HEK293 (cell line): Measurements from ENCODE around the gene EZH2.

Experiments
- CTCF ChIA-PET: fragments of 350-600 bp; formaldehyde crosslinking; extraction: SDS; loops from one replicate; lab custom pipeline; 2021; ENCODE audit warnings: antibody characterized with exemption; lab: Yijun Ruan, JAX
- POLR2A ChIA-PET: fragments of 300-600 bp; formaldehyde crosslinking; extraction: SDS; loops from one replicate; lab custom pipeline; 2020; ENCODE audit warnings: antibody characterized with exemption, inconsistent platforms; lab: Yijun Ruan, JAX
- H3K27ac ChIP-seq: fragments of 200-500 bp; sonication (Bioruptor generic); 2 replicates; pipeline ENCODE4 v1.5.1; 2014; ENCODE audit warnings: low read depth, low read length, control low read depth, inconsistent platforms; ENCODE audit errors: extremely low read depth
- H3K36me3 ChIP-seq, 2 experiments: fragments of 200-500 bp in 1 of 2; sonication (Bioruptor generic) in 1 of 2; 1 replicate in 1 of 2; 2 replicates in 1 of 2; pipeline ENCODE4 v1.5.1; 2014 to 2017; ENCODE audit warnings: inconsistent platforms in 2 of 2, low read length in 2 of 2; ENCODE audit not compliant: control insufficient read depth in 2 of 2, insufficient read depth in 1 of 2
- H3K4me1 ChIP-seq: fragments of 200-500 bp; sonication (Bioruptor generic); 2 replicates; pipeline ENCODE4 v1.5.1; 2014; ENCODE audit warnings: mild to moderate bottlenecking, low read length, inconsistent platforms; ENCODE audit not compliant: control insufficient read depth, insufficient read depth
- H3K4me3 ChIP-seq: 2 replicates; pipeline ENCODE4 v1.5.1; 2011; ENCODE audit warnings: low read depth, mild to moderate bottlenecking, control low read depth, low read length, moderate library complexity
- H3K9me3 ChIP-seq: fragments of 200-500 bp; sonication (Bioruptor generic); 2 replicates; pipeline ENCODE4 v1.5.1; 2014; ENCODE audit warnings: low read depth, low read length, inconsistent platforms; ENCODE audit not compliant: control insufficient read depth, insufficient read depth
- BCL11B ChIP-seq: fragments of 450-650 bp; formaldehyde crosslinking; IDR thresholded peaks from 2 replicates; pipeline ENCODE4 v1.5.1; 2016; ENCODE audit warnings: low read depth, missing biosample characterization, missing genetic modification characterization
- GLI2 ChIP-seq: fragments of 450-650 bp; formaldehyde crosslinking; IDR thresholded peaks from 2 replicates; pipeline ENCODE4; 2017; ENCODE audit warnings: missing biosample characterization, missing genetic modification characterization, low read depth, borderline replicate concordance
- GLIS2 ChIP-seq: fragments of 450-650 bp; formaldehyde crosslinking; IDR thresholded peaks from 2 replicates; pipeline ENCODE4 v1.5.1; 2016; ENCODE audit warnings: missing biosample characterization, missing genetic modification characterization
- KLF10 ChIP-seq: fragments of 450-650 bp; IDR thresholded peaks from 2 replicates; pipeline ENCODE4 v1.5.1; 2018; ENCODE audit warnings: missing biosample characterization, mild to moderate bottlenecking, missing genetic modification characterization
- ZBTB1 ChIP-seq: fragments of 450-650 bp; formaldehyde crosslinking; IDR thresholded peaks from 2 replicates; pipeline ENCODE4 v1.5.1; 2016; ENCODE audit warnings: missing biosample characterization, missing genetic modification characterization
- ZFP3 ChIP-seq: fragments of 450-650 bp; formaldehyde crosslinking; IDR thresholded peaks from 2 replicates; pipeline ENCODE4 v1.5.1; 2016; ENCODE audit warnings: low read depth, missing biosample characterization, missing genetic modification characterization
- ZNF132 ChIP-seq: fragments of 450-650 bp; formaldehyde crosslinking; IDR thresholded peaks from 2 replicates; pipeline ENCODE4 v1.5.1; 2017; ENCODE audit warnings: missing biosample characterization, missing genetic modification characterization, borderline replicate concordance
- ZNF311 ChIP-seq: fragments of 450-650 bp; formaldehyde crosslinking; IDR thresholded peaks from 2 replicates; pipeline ENCODE4 v1.5.1; 2017; ENCODE audit warnings: missing biosample characterization, missing genetic modification characterization, borderline replicate concordance
- ZNF404 ChIP-seq: fragments of 450-650 bp; formaldehyde crosslinking; IDR thresholded peaks from 2 replicates; pipeline ENCODE4 v1.5.1; 2017; ENCODE audit warnings: missing biosample characterization, missing genetic modification characterization
- ZNF48 ChIP-seq: fragments of 450-650 bp; formaldehyde crosslinking; IDR thresholded peaks from 2 replicates; pipeline ENCODE4 v1.5.1; 2016; ENCODE audit warnings: missing biosample characterization, missing genetic modification characterization
- ZNF529 ChIP-seq: fragments of 450-650 bp; formaldehyde crosslinking; IDR thresholded peaks from 2 replicates; pipeline ENCODE4 v1.5.1; 2017; ENCODE audit warnings: missing genetic modification characterization, missing biosample characterization; ENCODE audit not compliant: insufficient replicate concordance
- TF ChIP-seq, protein P1 (sequence below): fragments of 450-650 bp; formaldehyde crosslinking; IDR thresholded peaks from 2 replicates; pipeline ENCODE4 v1.5.1; 2016; ENCODE audit warnings: missing biosample characterization, missing genetic modification characterization
- TF ChIP-seq, protein P2 (sequence below): fragments of 450-650 bp; formaldehyde crosslinking; IDR thresholded peaks from 2 replicates; pipeline ENCODE4 v1.5.1; 2016; ENCODE audit warnings: missing biosample characterization, missing genetic modification characterization
- TF ChIP-seq, protein P3 (sequence below): fragments of 450-650 bp; formaldehyde crosslinking; IDR thresholded peaks from 2 replicates; pipeline ENCODE4 v1.5.1; 2016; ENCODE audit warnings: missing biosample characterization, missing genetic modification characterization, borderline replicate concordance
- TF ChIP-seq, protein P4 (sequence below): fragments of 450-650 bp; formaldehyde crosslinking; IDR thresholded peaks from 2 replicates; pipeline ENCODE4 v1.5.1; 2016; ENCODE audit warnings: missing biosample characterization, missing genetic modification characterization
- TF ChIP-seq, protein P5 (sequence below): fragments of 450-650 bp; formaldehyde crosslinking; IDR thresholded peaks from 2 replicates; pipeline ENCODE4 v1.5.1; 2016; ENCODE audit warnings: missing biosample characterization, missing genetic modification characterization
- TF ChIP-seq, protein P6 (sequence below): fragments of 450-650 bp; formaldehyde crosslinking; IDR thresholded peaks from 2 replicates; pipeline ENCODE4 v1.5.1; 2016; ENCODE audit warnings: missing biosample characterization, missing genetic modification characterization
- TF ChIP-seq, protein P7 (sequence below): IDR thresholded peaks from 2 replicates; pipeline ENCODE4 v1.6.1; 2011; ENCODE audit warnings: mild to moderate bottlenecking, low read depth, low read length, borderline replicate concordance
- TF ChIP-seq, protein P8 (sequence below): fragments of 450-650 bp; formaldehyde crosslinking; IDR thresholded peaks from 2 replicates; pipeline ENCODE4 v1.5.1; 2016; ENCODE audit warnings: missing biosample characterization, missing genetic modification characterization
- TF ChIP-seq, protein P9 (sequence below): fragments of 450-650 bp; formaldehyde crosslinking; optimal IDR thresholded peaks from 2 replicates; pipeline ENCODE3; 2016; ENCODE audit warnings: missing biosample characterization, mild to moderate bottlenecking, missing genetic modification characterization

EZH2 gene

DNA sequence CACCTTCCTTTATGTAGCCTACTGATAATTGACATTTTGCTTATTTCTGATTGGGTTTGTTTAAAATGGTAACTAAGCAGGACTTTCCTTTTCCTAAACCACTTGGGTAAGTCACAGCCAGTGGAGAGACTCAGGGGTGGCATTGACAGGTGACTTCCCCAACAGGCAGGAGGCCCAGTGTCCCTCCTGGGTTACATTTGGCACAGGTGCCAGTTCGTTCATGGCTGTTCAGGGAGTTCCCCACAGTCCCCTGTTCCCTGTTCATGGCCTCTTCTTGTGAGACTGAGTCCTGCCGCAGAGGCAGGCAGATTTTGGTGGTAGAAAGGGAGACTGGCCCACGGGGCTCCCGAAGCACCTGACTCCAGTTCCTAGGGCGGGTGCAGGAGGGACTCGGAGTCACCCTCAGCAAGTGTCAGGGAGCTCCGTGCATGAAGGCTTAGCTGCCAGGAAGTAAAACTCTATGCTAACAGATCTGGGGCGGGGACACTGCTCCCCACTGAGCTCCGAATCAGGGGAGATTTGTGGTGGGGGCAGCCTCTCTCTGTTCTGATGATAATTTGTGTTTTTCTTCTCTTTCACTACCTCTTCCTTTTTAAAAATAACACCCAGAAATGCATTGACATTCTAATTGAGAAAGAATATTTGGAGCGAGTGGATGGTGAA lies 84.1 kb downstream of the EZH2 start:
- Histone ChIP-seq H3K4me3 (no peak overlapping the region), H3K27ac (no peak overlapping the region), H3K36me3 (peaks cover 10 to 75% of the 10 kb centered on the region in 2 experiments), H3K9me3 (no peaks in the 10 kb centered on the region), H3K4me1 (no peaks in the 10 kb centered on the region)
- TF ChIP-seq GLIS2 = no peak
- no peak for TF ChIP-seq ZNF404 (tag by site-specific recombination)
- no peak for TF ChIP-seq KLF10 (tag by site-specific recombination)
- no peak for TF ChIP-seq GLI2 (tag by site-specific recombination)
- TF ChIP-seq, protein P1, sequence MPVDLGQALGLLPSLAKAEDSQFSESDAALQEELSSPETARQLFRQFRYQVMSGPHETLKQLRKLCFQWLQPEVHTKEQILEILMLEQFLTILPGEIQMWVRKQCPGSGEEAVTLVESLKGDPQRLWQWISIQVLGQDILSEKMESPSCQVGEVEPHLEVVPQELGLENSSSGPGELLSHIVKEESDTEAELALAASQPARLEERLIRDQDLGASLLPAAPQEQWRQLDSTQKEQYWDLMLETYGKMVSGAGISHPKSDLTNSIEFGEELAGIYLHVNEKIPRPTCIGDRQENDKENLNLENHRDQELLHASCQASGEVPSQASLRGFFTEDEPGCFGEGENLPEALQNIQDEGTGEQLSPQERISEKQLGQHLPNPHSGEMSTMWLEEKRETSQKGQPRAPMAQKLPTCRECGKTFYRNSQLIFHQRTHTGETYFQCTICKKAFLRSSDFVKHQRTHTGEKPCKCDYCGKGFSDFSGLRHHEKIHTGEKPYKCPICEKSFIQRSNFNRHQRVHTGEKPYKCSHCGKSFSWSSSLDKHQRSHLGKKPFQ (tag by site-specific recombination) = no peak
- no peak for TF ChIP-seq ZNF132 (tag by site-specific recombination)
- no peak for TF ChIP-seq ZFP3 (tag by site-specific recombination)
- TF ChIP-seq, protein P2, sequence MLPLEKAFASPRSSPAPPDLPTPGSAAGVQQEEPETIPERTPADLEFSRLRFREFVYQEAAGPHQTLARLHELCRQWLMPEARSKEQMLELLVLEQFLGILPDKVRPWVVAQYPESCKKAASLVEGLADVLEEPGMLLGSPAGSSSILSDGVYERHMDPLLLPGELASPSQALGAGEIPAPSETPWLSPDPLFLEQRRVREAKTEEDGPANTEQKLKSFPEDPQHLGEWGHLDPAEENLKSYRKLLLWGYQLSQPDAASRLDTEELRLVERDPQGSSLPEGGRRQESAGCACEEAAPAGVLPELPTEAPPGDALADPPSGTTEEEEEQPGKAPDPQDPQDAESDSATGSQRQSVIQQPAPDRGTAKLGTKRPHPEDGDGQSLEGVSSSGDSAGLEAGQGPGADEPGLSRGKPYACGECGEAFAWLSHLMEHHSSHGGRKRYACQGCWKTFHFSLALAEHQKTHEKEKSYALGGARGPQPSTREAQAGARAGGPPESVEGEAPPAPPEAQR (tag by site-specific recombination) = no peak
- no peak for TF ChIP-seq ZNF311 (tag by site-specific recombination)
- TF ChIP-seq ZNF529 (tag by site-specific recombination) = no peak
- TF ChIP-seq, protein P3, sequence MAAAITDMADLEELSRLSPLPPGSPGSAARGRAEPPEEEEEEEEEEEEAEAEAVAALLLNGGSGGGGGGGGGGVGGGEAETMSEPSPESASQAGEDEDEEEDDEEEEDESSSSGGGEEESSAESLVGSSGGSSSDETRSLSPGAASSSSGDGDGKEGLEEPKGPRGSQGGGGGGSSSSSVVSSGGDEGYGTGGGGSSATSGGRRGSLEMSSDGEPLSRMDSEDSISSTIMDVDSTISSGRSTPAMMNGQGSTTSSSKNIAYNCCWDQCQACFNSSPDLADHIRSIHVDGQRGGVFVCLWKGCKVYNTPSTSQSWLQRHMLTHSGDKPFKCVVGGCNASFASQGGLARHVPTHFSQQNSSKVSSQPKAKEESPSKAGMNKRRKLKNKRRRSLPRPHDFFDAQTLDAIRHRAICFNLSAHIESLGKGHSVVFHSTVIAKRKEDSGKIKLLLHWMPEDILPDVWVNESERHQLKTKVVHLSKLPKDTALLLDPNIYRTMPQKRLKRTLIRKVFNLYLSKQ = no peak
- TF ChIP-seq, protein P4, sequence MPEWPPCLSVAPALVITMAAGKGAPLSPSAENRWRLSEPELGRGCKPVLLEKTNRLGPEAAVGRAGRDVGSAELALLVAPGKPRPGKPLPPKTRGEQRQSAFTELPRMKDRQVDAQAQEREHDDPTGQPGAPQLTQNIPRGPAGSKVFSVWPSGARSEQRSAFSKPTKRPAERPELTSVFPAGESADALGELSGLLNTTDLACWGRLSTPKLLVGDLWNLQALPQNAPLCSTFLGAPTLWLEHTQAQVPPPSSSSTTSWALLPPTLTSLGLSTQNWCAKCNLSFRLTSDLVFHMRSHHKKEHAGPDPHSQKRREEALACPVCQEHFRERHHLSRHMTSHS = no peak
- TF ChIP-seq, protein P5, sequence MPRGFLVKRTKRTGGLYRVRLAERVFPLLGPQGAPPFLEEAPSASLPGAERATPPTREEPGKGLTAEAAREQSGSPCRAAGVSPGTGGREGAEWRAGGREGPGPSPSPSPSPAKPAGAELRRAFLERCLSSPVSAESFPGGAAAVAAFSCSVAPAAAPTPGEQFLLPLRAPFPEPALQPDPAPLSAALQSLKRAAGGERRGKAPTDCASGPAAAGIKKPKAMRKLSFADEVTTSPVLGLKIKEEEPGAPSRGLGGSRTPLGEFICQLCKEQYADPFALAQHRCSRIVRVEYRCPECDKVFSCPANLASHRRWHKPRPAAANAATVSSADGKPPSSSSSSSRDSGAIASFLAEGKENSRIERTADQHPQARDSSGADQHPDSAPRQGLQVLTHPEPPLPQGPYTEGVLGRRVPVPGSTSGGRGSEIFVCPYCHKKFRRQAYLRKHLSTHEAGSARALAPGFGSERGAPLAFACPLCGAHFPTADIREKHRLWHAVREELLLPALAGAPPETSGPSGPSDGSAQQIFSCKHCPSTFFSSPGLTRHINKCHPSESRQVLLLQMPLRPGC (tag by site-specific recombination) = no peak
- no peak for TF ChIP-seq ZBTB1 (tag by site-specific recombination)
- TF ChIP-seq BCL11B = no peak
- TF ChIP-seq, protein P6, sequence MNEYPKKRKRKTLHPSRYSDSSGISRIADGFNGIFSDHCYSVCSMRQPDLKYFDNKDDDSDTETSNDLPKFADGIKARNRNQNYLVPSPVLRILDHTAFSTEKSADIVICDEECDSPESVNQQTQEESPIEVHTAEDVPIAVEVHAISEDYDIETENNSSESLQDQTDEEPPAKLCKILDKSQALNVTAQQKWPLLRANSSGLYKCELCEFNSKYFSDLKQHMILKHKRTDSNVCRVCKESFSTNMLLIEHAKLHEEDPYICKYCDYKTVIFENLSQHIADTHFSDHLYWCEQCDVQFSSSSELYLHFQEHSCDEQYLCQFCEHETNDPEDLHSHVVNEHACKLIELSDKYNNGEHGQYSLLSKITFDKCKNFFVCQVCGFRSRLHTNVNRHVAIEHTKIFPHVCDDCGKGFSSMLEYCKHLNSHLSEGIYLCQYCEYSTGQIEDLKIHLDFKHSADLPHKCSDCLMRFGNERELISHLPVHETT = no peak
- TF ChIP-seq ZNF48 (tag by site-specific recombination) = no peak
- TF ChIP-seq, protein P7, sequence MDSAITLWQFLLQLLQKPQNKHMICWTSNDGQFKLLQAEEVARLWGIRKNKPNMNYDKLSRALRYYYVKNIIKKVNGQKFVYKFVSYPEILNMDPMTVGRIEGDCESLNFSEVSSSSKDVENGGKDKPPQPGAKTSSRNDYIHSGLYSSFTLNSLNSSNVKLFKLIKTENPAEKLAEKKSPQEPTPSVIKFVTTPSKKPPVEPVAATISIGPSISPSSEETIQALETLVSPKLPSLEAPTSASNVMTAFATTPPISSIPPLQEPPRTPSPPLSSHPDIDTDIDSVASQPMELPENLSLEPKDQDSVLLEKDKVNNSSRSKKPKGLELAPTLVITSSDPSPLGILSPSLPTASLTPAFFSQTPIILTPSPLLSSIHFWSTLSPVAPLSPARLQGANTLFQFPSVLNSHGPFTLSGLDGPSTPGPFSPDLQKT = no peak
- TF ChIP-seq, protein P8, sequence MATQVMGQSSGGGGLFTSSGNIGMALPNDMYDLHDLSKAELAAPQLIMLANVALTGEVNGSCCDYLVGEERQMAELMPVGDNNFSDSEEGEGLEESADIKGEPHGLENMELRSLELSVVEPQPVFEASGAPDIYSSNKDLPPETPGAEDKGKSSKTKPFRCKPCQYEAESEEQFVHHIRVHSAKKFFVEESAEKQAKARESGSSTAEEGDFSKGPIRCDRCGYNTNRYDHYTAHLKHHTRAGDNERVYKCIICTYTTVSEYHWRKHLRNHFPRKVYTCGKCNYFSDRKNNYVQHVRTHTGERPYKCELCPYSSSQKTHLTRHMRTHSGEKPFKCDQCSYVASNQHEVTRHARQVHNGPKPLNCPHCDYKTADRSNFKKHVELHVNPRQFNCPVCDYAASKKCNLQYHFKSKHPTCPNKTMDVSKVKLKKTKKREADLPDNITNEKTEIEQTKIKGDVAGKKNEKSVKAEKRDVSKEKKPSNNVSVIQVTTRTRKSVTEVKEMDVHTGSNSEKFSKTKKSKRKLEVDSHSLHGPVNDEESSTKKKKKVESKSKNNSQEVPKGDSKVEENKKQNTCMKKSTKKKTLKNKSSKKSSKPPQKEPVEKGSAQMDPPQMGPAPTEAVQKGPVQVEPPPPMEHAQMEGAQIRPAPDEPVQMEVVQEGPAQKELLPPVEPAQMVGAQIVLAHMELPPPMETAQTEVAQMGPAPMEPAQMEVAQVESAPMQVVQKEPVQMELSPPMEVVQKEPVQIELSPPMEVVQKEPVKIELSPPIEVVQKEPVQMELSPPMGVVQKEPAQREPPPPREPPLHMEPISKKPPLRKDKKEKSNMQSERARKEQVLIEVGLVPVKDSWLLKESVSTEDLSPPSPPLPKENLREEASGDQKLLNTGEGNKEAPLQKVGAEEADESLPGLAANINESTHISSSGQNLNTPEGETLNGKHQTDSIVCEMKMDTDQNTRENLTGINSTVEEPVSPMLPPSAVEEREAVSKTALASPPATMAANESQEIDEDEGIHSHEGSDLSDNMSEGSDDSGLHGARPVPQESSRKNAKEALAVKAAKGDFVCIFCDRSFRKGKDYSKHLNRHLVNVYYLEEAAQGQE (tag by site-specific recombination) = no peak
- TF ChIP-seq, protein P9, sequence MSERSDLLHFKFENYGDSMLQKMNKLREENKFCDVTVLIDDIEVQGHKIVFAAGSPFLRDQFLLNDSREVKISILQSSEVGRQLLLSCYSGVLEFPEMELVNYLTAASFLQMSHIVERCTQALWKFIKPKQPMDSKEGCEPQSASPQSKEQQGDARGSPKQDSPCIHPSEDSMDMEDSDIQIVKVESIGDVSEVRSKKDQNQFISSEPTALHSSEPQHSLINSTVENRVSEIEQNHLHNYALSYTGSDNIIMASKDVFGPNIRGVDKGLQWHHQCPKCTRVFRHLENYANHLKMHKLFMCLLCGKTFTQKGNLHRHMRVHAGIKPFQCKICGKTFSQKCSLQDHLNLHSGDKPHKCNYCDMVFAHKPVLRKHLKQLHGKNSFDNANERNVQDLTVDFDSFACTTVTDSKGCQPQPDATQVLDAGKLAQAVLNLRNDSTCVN (tag by site-specific recombination) = no peak
- ChIA-PET POLR2A (no interaction called here), CTCF (no interaction called here)
